Vein endothelial cell (primary cell): ENCODE measurements around the gene NELFA. TPM values are rescaled to one million over a fixed set of nuclear protein-coding genes. Genes with fewer than 3 reads are reported as not detected.

Source experiments
- small RNA-seq: library from RNA; depleted of rRNA; stranded (forward); fragments of <200 nt; gene quantifications from one replicate; pipeline ENCODE3, GENCODE V24; 2012
- total RNA-seq: library from RNA; depleted of rRNA; stranded (reverse); fragments of >200 nt; gene quantifications from 2 replicates; pipeline ENCODE4 v1.2.3, GENCODE V29; 2012

The NELFA gene
- 21.6 and 24.3 TPM in 2 replicates for total RNA-seq

GRCh38 chr4:2008921-2009650 is at the start of gene NELFA:
Gene NELFA (minus strand): TSS chr4:2008974. CDS start chr4:2008959, 15 bp downstream.

Small RNA genes within 50 kb of the gene (small RNA-seq; reads per million reads assigned to genes)
- 10,180 reads per million, percentile 100 among the genes with 10 or more reads in this experiment for gene SCARNA22

Other genes starting within 250 kb of the NELFA start
- 0.33 and 0.38 TPM in 2 replicates for gene FGFR3, start 215.7 kb downstream of the NELFA start, total RNA-seq
- 96.3 and 100 TPM in 2 replicates for gene LETM1, start 152.8 kb downstream of the NELFA start, total RNA-seq
- 63.7 and 78.2 TPM in 2 replicates for gene NSD2, start 137.6 kb downstream of the NELFA start, total RNA-seq
- under 0.01 TPM in 2 replicates for gene NAT8L, start 50.4 kb upstream of the NELFA start, total RNA-seq
- 7.8 and 13.6 TPM in 2 replicates for gene HAUS3, start 233.1 kb upstream of the NELFA start, total RNA-seq
- gene POLN, start 233.1 kb upstream of the NELFA start, total RNA-seq, result 2.0 TPM in 2 replicates